Left lung (tissue), 10 donors: ENCODE results near the gene SLC1A7. TPM values are rescaled to one million over a fixed set of nuclear protein-coding genes. Genes with fewer than 3 reads are reported as not detected.
A peak's percentile ranks its signal among the peaks of the same experiment; 100 is the strongest.

Experiments
- ATAC-seq: fragments of 200-7000 bp; cut with Tn5 transposase; one replicate; pipeline ENCODE4 v1.9.1; 2020; ENCODE audit warnings: moderate library complexity
- DNase-seq, 4 donors: peaks; one replicate each; pipeline ENCODE4 v3.0.0-alpha.2; 2013 to 2020
- H3K27ac ChIP-seq, 2 donors: fragments of 200-600 bp; sonication (generic) in 1 of 2; one replicate each; pipeline versions ENCODE4 v1.5.0 to v1.8.0; 2020 to 2021
- H3K27me3 ChIP-seq, 2 donors: fragments of 200-600 bp; sonication (generic) in 1 of 2; one replicate each; pipeline versions ENCODE4 v1.5.0 to v1.8.0; 2020 to 2021
- H3K36me3 ChIP-seq, 2 donors: fragments of 200-600 bp; sonication (generic) in 1 of 2; one replicate each; pipeline versions ENCODE4 v1.5.0 to v1.8.0; 2020 to 2021
- H3K4me1 ChIP-seq, 2 donors: fragments of 200-600 bp; one replicate each; pipeline ENCODE4 v1.8.0; 2021
- H3K4me3 ChIP-seq, 2 donors: fragments of 200-600 bp; sonication (generic) in 1 of 2; one replicate each; pipeline versions ENCODE4 v1.5.0 to v1.8.0; 2020 to 2021; ENCODE audit warnings: mild to moderate bottlenecking in 1 of 2
- H3K9me3 ChIP-seq, 2 donors: fragments of 200-600 bp; sonication (generic) in 1 of 2; one replicate each; pipeline versions ENCODE4 v1.5.0 to v1.8.0; 2020 to 2021
- CTCF ChIP-seq, 2 donors: fragments of 200-600 bp; sonication (generic) in 1 of 2; IDR thresholded peaks; one replicate each; pipeline versions ENCODE4 v1.5.0 to v1.8.0; 2021; ENCODE audit warnings: antibody characterized with exemption in 2 of 2
- intact Hi-C, 2 donors: fragments of 100-400 bp; cut with DNase I; formaldehyde crosslinking; loops; one replicate each; pipeline versions ENCODE4 v1.11.2 to v1.14.2; 2022
- polyA plus RNA-seq, 6 donors: library from polyadenylated mRNA; unstranded; fragments of 120-200 nt; gene quantifications; one replicate each; pipeline ENCODE4 v1.2.1, GENCODE V29; 2013; ENCODE audit not compliant: insufficient read length in 6 of 6
- total RNA-seq, 2 donors: library from RNA; stranded (reverse); fragmentation: NEBNext Ultra II Directional; extraction: Animal tissue kit (Norgen Biotek cat#: 25700); gene quantifications; one replicate each; pipeline ENCODE4 v1.2.1, GENCODE V29; 2021
- donor health status: DM: no; HTN: yes; CAD: no.
- donor health status: DM: no; HTN: no; CAD: no.

The SLC1A7 gene
- total and polyA plus RNA-seq, 8 donors = 0.38 to 1.2 (median 0.56) TPM

- Histone ChIP-seq H3K36me3 (no peaks in the 10 kb centered on the region), H3K27ac (peak overlapping the region; percentile 45 to 61), H3K9me3 (no peaks in the 10 kb centered on the region), H3K4me3 (no peak overlapping the region), H3K27me3 (no peaks in the 10 kb centered on the region), H3K4me1 (peaks cover 4 to 5% of the 10 kb centered on the region in 2 donors)
- intact Hi-C loops = no loop called here
- no peak for ATAC-seq
- no peak for DNase-seq
- no peak for TF ChIP-seq CTCF (IDR thresholded peaks at IDR 0.05)
These were observed 19.5 kb downstream of the SLC1A7 start for GRCh38 chr1:53122961-53123413.

- H3K4me1 ChIP-seq = peaks cover 4 to 5% of the 10 kb centered on the region in 2 donors
- no peaks in the 10 kb centered on the region for H3K27me3 ChIP-seq
- H3K9me3 ChIP-seq = no peaks in the 10 kb centered on the region
- ATAC-seq (peak; percentile 3), DNase-seq (no peak)
- intact Hi-C loops = no loop called here
- peak overlapping the region; percentile 45 to 61 for H3K27ac ChIP-seq
- H3K4me3 ChIP-seq = no peak overlapping the region
- no peaks in the 10 kb centered on the region for H3K36me3 ChIP-seq
- no peak for TF ChIP-seq CTCF (IDR thresholded peaks at IDR 0.05)
These were observed 20.1 kb downstream of the SLC1A7 start for GRCh38 chr1:53122201-53122885.

GRCh38 chr1:53121319-53122172 is 20.9 kb downstream of the SLC1A7 start:
- peaks cover 4 to 5% of the 10 kb centered on the region in 2 donors for H3K4me1 ChIP-seq
- H3K4me3 ChIP-seq = no peak overlapping the region
- no peaks in the 10 kb centered on the region for H3K36me3 ChIP-seq
- H3K27ac ChIP-seq = no peak overlapping the region
- intact Hi-C loops = no loop called here
- no peaks in the 10 kb centered on the region for H3K27me3 ChIP-seq
- DNase-seq (peak in 1 of 4 donors; percentile 47), ATAC-seq (peak; percentile 24)
- no peaks in the 10 kb centered on the region for H3K9me3 ChIP-seq
- TF ChIP-seq CTCF (IDR thresholded peaks at IDR 0.05) = no peak

- Histone ChIP-seq H3K27ac (no peak overlapping the region), H3K9me3 (no peaks in the 10 kb centered on the region), H3K4me3 (no peak overlapping the region), H3K36me3 (no peaks in the 10 kb centered on the region), H3K4me1 (peaks cover under 1 to 11% of the 10 kb centered on the region in 2 donors), H3K27me3 (no peaks in the 10 kb centered on the region)
- DNase-seq (no peak), ATAC-seq (no peak)
- TF ChIP-seq CTCF (IDR thresholded peaks at IDR 0.05) = no peak
- intact Hi-C loops = no loop called here
These were observed 21.8 kb downstream of the SLC1A7 start for GRCh38 chr1:53120659-53121058.

- Histone ChIP-seq H3K4me3 (no peak overlapping the region), H3K27me3 (no peaks in the 10 kb centered on the region), H3K36me3 (no peaks in the 10 kb centered on the region), H3K27ac (no peak overlapping the region), H3K4me1 (peaks cover 0 to 9% of the 10 kb centered on the region in 2 donors), H3K9me3 (no peaks in the 10 kb centered on the region)
- intact Hi-C loops = no loop called here
- ATAC-seq = no peak
- peak in 1 of 4 donors; percentile 75 for DNase-seq
- no peak for TF ChIP-seq CTCF (IDR thresholded peaks at IDR 0.05)
These were observed 24.6 kb downstream of the SLC1A7 start for GRCh38 chr1:53117836-53118235.
